ENCODE measurements around the gene POLR3C.
"Not testable (repeated sequence)": the region's sequence is repeated elsewhere in the genome, so short reads cannot be mapped to it uniquely, and the experiment has no call there.

The POLR3C gene

DNA sequence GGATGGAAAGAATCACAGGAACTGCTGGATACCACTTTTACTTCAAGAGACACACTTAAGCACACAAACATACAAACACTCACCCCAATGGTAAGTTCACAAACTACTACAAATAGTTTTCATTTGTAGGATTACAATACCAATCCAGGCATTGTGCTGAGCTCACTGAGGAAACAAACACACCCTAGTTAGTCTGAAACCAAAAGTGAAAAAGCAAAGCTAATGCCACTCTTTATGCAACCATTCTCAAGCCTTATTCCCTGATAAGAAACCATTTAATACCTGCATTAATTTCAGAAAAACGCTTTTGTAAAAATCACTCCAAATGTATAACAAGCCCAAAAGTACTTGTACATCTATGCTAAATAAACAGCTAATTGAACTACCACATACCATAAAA is 38.5 kb upstream of the POLR3C start:
- no peak for DNase-seq (ENCODE audit: low read depth)
- no peak overlapping the region for H3K4me3 ChIP-seq (ENCODE audit: control insufficient read depth, low read depth, low read length)
- TF ChIP-seq, protein P1, sequence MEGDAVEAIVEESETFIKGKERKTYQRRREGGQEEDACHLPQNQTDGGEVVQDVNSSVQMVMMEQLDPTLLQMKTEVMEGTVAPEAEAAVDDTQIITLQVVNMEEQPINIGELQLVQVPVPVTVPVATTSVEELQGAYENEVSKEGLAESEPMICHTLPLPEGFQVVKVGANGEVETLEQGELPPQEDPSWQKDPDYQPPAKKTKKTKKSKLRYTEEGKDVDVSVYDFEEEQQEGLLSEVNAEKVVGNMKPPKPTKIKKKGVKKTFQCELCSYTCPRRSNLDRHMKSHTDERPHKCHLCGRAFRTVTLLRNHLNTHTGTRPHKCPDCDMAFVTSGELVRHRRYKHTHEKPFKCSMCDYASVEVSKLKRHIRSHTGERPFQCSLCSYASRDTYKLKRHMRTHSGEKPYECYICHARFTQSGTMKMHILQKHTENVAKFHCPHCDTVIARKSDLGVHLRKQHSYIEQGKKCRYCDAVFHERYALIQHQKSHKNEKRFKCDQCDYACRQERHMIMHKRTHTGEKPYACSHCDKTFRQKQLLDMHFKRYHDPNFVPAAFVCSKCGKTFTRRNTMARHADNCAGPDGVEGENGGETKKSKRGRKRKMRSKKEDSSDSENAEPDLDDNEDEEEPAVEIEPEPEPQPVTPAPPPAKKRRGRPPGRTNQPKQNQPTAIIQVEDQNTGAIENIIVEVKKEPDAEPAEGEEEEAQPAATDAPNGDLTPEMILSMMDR (IDR thresholded peaks at IDR 0.05; ENCODE audit: control insufficient read depth, insufficient read depth, low read depth, low read length, missing control alignments): no peak

DNA sequence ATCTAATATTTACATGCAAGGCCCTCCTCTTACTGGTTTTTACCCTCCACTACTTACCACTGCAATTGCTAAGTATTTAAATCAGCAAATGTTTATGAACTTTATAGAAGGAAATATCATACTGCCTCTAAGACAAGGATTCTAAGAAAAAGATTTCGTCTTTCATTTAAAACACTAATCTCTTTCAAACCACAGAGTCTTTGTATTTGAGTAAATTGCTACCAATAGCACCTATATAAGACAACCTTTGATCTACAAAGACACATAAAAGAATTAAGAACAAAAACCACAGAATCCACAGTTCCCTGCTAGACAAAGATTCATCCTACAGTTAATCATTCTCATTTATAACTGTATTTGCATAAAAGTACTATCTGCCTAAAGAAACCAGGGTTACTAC is 37.7 kb upstream of the POLR3C start:
- DNase-seq (ENCODE audit: low read depth): no peak

DNA sequence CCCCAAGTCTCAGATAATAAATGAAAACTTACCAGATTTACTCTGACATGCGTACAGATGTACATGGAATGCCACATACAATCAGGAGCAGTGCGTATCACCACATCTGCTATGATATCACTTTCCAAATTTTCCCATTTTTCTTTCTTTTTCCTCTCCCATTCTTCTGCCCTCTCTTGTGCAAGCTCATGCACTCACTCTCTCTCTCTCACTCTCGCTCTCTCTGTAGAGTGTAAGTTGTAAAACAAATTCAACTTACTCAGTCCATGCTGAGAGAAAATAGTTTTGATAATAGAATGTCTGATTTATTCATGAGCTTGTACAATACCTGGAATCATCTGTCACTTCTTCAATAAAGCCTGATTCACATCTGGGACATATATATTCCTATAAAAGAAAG is 35.4 kb upstream of the POLR3C start:
- DNase-seq (ENCODE audit: low read depth): no peak
- TF ChIP-seq, protein P1 (IDR thresholded peaks at IDR 0.05; ENCODE audit: control insufficient read depth, insufficient read depth, low read depth, low read length, missing control alignments): no peak
- H3K4me3 ChIP-seq (ENCODE audit: control insufficient read depth, low read depth, low read length): no peak overlapping the region

More for the DNA sequence above, 37.7 kb upstream of the POLR3C start:
- TF ChIP-seq, protein P1 (IDR thresholded peaks at IDR 0.05; ENCODE audit: control insufficient read depth, insufficient read depth, low read depth, low read length, missing control alignments): no peak
- H3K4me3 ChIP-seq (ENCODE audit: control insufficient read depth, low read depth, low read length): no peak overlapping the region

DNA sequence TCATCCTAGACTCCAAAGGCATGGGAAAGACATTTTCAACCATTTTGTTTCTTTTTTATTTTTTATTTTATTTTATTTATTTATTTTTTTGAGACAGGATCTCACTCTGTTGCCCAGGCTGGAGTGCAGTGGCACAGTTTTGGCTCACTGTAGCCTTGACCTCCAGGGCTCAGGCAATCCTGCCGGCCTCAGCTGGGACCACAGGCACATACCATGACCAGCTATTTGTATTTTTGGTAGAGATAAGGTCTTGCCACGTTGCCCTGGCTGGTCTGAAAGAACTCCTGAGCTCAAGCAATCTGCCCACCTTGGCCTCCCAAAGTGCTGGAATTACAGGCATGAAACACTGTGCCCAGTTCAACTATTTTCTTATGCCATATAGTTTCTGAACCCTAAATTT is 32.1 kb upstream of the POLR3C start:
- not testable (repeated sequence) for DNase-seq (ENCODE audit: low read depth); H3K4me3 ChIP-seq (ENCODE audit: control insufficient read depth, low read depth, low read length)

DNA sequence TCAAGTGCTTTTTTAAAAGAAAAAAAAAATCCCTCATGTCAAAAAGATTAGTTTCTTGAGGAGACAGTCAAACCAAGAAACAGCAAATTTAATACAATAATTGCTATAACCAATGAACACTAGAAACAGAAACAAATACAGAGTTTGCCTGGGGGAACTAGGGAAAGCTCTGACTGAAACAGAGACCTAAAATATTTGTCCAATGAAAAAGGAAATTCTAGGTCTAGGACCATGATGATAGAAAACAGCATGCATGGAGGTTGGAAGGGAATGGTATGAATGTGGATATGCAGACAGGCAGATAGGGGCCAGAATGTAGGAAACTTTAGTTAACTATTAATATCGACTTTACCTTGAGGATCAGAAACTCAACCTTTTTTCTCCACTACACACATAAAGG is 31.5 kb upstream of the POLR3C start:
- no peak for DNase-seq (ENCODE audit: low read depth)
- TF ChIP-seq, protein P1 (IDR thresholded peaks at IDR 0.05; ENCODE audit: control insufficient read depth, insufficient read depth, low read depth, low read length, missing control alignments): no peak
- no peak overlapping the region for H3K4me3 ChIP-seq (ENCODE audit: control insufficient read depth, low read depth, low read length)

DNA sequence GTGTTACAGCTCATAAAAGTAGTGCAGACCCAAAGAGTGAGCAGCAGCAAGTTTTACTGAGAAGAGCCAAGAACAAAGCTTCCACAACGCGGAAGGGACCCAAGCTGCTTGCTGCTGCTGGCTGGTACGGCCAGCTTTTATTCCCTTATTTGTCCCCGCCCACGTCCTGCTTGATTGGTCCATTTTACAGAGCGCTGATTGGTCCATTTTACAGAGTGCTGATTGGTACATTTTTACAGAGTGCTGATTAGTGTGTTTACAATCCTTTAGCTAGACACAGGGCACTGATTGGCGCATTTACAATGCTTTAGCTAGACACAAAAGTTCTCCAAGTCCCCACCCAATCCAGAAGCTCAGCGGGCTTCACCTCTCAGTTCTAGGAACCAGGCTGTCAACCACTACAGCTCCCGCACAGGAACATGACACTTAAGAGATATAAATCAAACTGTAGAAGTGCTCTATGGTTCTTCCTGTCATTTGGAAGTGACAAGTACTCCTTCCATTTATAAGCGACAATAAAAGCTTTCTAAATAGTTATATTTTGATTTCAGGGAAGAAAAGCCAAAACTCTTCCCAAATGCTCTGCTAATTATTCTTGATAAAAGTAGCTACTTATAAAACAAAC is 28.6 kb upstream of the POLR3C start:
- no peak for DNase-seq (ENCODE audit: low read depth)
- TF ChIP-seq, protein P1 (IDR thresholded peaks at IDR 0.05; ENCODE audit: control insufficient read depth, insufficient read depth, low read depth, low read length, missing control alignments): no peak
- H3K4me3 ChIP-seq (ENCODE audit: control insufficient read depth, low read depth, low read length): no peak overlapping the region

DNA sequence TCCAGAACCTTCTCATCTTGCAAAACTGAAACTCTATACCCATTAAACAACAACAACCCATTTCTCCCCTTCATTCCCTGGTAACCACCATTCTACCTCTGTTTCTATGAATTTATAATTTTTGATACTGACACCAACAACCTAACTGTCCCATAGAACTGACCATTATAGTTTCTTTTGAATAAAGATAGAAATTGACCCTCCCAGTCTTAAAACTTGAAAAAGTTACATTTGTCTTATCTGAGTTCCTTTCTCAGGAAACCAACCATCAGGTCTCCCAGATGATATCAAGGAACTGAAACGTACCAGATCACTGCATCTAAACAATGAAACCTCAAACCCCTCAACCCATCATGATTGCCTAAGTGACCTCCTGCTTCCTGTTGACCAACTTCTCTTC is 27.2 kb upstream of the POLR3C start:
- no peak for DNase-seq (ENCODE audit: low read depth)
- TF ChIP-seq, protein P1 (IDR thresholded peaks at IDR 0.05; ENCODE audit: control insufficient read depth, insufficient read depth, low read depth, low read length, missing control alignments): no peak
- no peak overlapping the region for H3K4me3 ChIP-seq (ENCODE audit: control insufficient read depth, low read depth, low read length)
